IMR-90 (cell line): Measurements from ENCODE around the gene ABCG4. TPM values are rescaled to one million over a fixed set of nuclear protein-coding genes. Genes with fewer than 3 reads are reported as not detected.
"Not testable (repeated sequence)": the region's sequence is repeated elsewhere in the genome, so short reads cannot be mapped to it uniquely, and the experiment has no call there.

ENCODE experiments used
- ATAC-seq: fragments of 200-7000 bp; cut with Tn5 transposase; 2 replicates; pipeline ENCODE4 v1.9.1; 2020; ENCODE audit warnings: low read depth, mild to moderate bottlenecking, moderate library complexity
- BruUV-seq: library from RNA; stranded (reverse); fragments of 400-500 nt; replicated peaks from 2 replicates; lab custom pipeline; 2021; lab: Mats Ljungman, UMichigan
- CTCF ChIA-PET: fragments of 300-600 bp; formaldehyde crosslinking; extraction: SDS; loops from one replicate; lab custom pipeline; 2021; ENCODE audit warnings: antibody characterized with exemption; lab: Yijun Ruan, JAX
- POLR2A ChIA-PET: fragments of 300-600 bp; sonication (Branson Sonifier 250); formaldehyde crosslinking; loops from one replicate; lab custom pipeline; 2022; ENCODE audit warnings: antibody characterized with exemption; ENCODE audit not compliant: unreplicated experiment; lab: Charles Lee
- DNase-seq: peaks from one replicate; pipeline ENCODE4 v3.0.0; 2013
- H2AFZ ChIP-seq: replicated peaks from 2 replicates; pipeline ENCODE3; 2013; ENCODE audit warnings: low read length, mild to moderate bottlenecking; ENCODE audit not compliant: poor library complexity
- H2AK5ac ChIP-seq: 2 replicates; pipeline ENCODE4 v1.6.1; 2013; ENCODE audit warnings: low read depth, low read length, inconsistent platforms
- H2AK9ac ChIP-seq: replicated peaks from 2 replicates; pipeline ENCODE3; 2013; ENCODE audit warnings: mild to moderate bottlenecking, low read depth, low read length, moderate library complexity; ENCODE audit not compliant: poor library complexity
- H2BK120ac ChIP-seq: 2 replicates; pipeline ENCODE4 v1.6.1; 2013; ENCODE audit warnings: low read depth, low read length, inconsistent platforms
- H2BK15ac ChIP-seq: 3 replicates; pipeline ENCODE4 v1.6.1; 2013; ENCODE audit warnings: low read depth, low read length, inconsistent platforms
- H2BK20ac ChIP-seq: 2 replicates; pipeline ENCODE4 v1.6.1; 2013; ENCODE audit warnings: low read depth, mild to moderate bottlenecking, inconsistent platforms, low read length, moderate library complexity
- H2BK5ac ChIP-seq: 2 replicates; pipeline ENCODE4 v1.6.1; 2013; ENCODE audit warnings: mild to moderate bottlenecking, low read depth, low read length, inconsistent platforms; ENCODE audit not compliant: poor library complexity, severe bottlenecking
- H3K14ac ChIP-seq: replicated peaks from 2 replicates; pipeline ENCODE4 v1.6.1; 2013; ENCODE audit warnings: low read depth, low read length, inconsistent platforms
- H3K18ac ChIP-seq: 2 replicates; pipeline ENCODE4 v1.6.1; 2013; ENCODE audit warnings: low read depth, low read length, control low read depth
- H3K23ac ChIP-seq: 2 replicates; pipeline ENCODE4 v1.6.1; 2013; ENCODE audit warnings: low read depth, low read length, inconsistent platforms
- H3K27ac ChIP-seq: 2 replicates; pipeline ENCODE4 v1.5.1; 2013; ENCODE audit warnings: mild to moderate bottlenecking, control low read depth, low read length; ENCODE audit not compliant: insufficient read depth
- H3K27me3 ChIP-seq: 2 replicates; pipeline ENCODE4 v1.6.1; 2013; ENCODE audit warnings: low read length; ENCODE audit not compliant: control insufficient read depth, insufficient read depth
- H3K36me3 ChIP-seq: 2 replicates; pipeline ENCODE4 v1.6.1; 2013; ENCODE audit warnings: low read length, mixed read lengths; ENCODE audit not compliant: control insufficient read depth, insufficient read depth
- H3K4ac ChIP-seq: 2 replicates; pipeline ENCODE4 v1.6.1; 2013; ENCODE audit warnings: low read depth, low read length, inconsistent platforms
- H3K4me1 ChIP-seq: 2 replicates; pipeline ENCODE4 v1.6.1; 2013; ENCODE audit warnings: low read length, mixed read lengths; ENCODE audit not compliant: control insufficient read depth, insufficient read depth
- H3K4me2 ChIP-seq: 2 replicates; pipeline ENCODE4 v1.6.1; 2013; ENCODE audit warnings: low read depth, mild to moderate bottlenecking, control low read depth, low read length, moderate library complexity
- H3K4me3 ChIP-seq: 2 replicates; pipeline ENCODE4 v1.5.1; 2013; ENCODE audit warnings: low read depth, mild to moderate bottlenecking, control low read depth, low read length, moderate library complexity; ENCODE audit not compliant: insufficient read depth
- H3K56ac ChIP-seq: 2 replicates; pipeline ENCODE4 v1.6.1; 2013; ENCODE audit warnings: low read length, inconsistent platforms; ENCODE audit not compliant: insufficient read depth; ENCODE audit errors: extremely low read depth
- H3K79me1 ChIP-seq, 2 experiments: 2 replicates each; pipeline ENCODE4 v1.6.1; 2013; ENCODE audit warnings: low read length in 2 of 2, inconsistent platforms in 1 of 2, low read depth in 1 of 2
- H3K9ac ChIP-seq: 2 replicates; pipeline ENCODE4 v1.6.1; 2013; ENCODE audit warnings: low read depth, low read length, control low read depth
- H3K9me1 ChIP-seq: 2 replicates; pipeline ENCODE4 v1.6.1; 2013; ENCODE audit warnings: low read length, inconsistent platforms; ENCODE audit not compliant: insufficient read depth
- H3K9me3 ChIP-seq: 2 replicates; pipeline ENCODE4 v1.6.1; 2013; ENCODE audit warnings: low read length; ENCODE audit not compliant: control insufficient read depth, insufficient read depth
- H4K20me1 ChIP-seq: 2 replicates; pipeline ENCODE4 v1.6.1; 2013; ENCODE audit warnings: low read length, inconsistent platforms; ENCODE audit not compliant: insufficient read depth
- H4K5ac ChIP-seq: 2 replicates; pipeline ENCODE4 v1.6.1; 2013; ENCODE audit warnings: mild to moderate bottlenecking, low read depth, low read length, control low read depth
- H4K8ac ChIP-seq, 2 experiments: 2 replicates each; pipeline ENCODE4 v1.6.1; 2013; ENCODE audit warnings: low read depth in 2 of 2, low read length in 2 of 2, control low read depth in 1 of 2, inconsistent platforms in 1 of 2
- H4K91ac ChIP-seq: 2 replicates; pipeline ENCODE4 v1.6.1; 2013; ENCODE audit warnings: low read depth, low read length, inconsistent platforms; ENCODE audit not compliant: insufficient read depth
- CEBPB ChIP-seq: IDR thresholded peaks from 2 replicates; pipeline ENCODE4 v1.6.1; 2012; ENCODE audit warnings: low read depth, low read length, improper control_type of control experiment
- FOS ChIP-seq: fragments of 150-350 bp; IDR thresholded peaks from 2 replicates; pipeline ENCODE4 v1.6.1; 2016; ENCODE audit warnings: low read depth, low read length
- MAFK ChIP-seq: IDR thresholded peaks from 2 replicates; pipeline ENCODE4 v1.6.1; 2012; ENCODE audit warnings: low read depth, low read length, improper control_type of control experiment
- POLR2A ChIP-seq: IDR thresholded peaks from 2 replicates; pipeline ENCODE4 v1.6.1; 2012; ENCODE audit warnings: mild to moderate bottlenecking, low read depth, low read length
- RAD21 ChIP-seq: IDR thresholded peaks from 2 replicates; pipeline ENCODE4 v1.6.1; 2012; ENCODE audit warnings: low read length, improper control_type of control experiment
- SMC3 ChIP-seq: fragments of 150-350 bp; IDR thresholded peaks from 2 replicates; pipeline ENCODE4 v1.6.1; 2016; ENCODE audit warnings: low read depth, mild to moderate bottlenecking, antibody characterized with exemption, low read length, moderate library complexity
- WGBS, 2 experiments: methylation state at CpG; one replicate each; pipeline versions ENCODE4 v1.1.5 to v1.1.7; 2013; ENCODE audit warnings: missing lambda C conversion rate in 2 of 2; ENCODE audit not compliant: insufficient read length in 1 of 2; ENCODE audit errors: extremely low coverage in 2 of 2; 5-methylcytosine and 5-hydroxymethylcytosine counted together
- dilution Hi-C: fragments of 300-500 bp; cut with HindIII; formaldehyde crosslinking; loops from one replicate; pipeline ENCODE4 v1.14.3; 2018; ENCODE audit warnings: low sequenced_read_pairs; ENCODE audit not compliant: unreplicated experiment
- in situ Hi-C: fragments of 300-500 bp; cut with MboI; formaldehyde crosslinking; loops from 3 replicates; pipeline ENCODE4 v1.14.3; 2019; ENCODE audit warnings: low sequenced_read_pairs, inconsistent platforms, mixed read lengths
- intact Hi-C: fragments of 100-400 bp; cut with micrococcal nuclease; formaldehyde crosslinking; loops from 2 replicates; pipeline ENCODE4 v1.10.0; 2022
- polyA plus RNA-seq, 3 experiments: library from polyadenylated mRNA; depleted of rRNA; stranded (reverse); fragments of >200 nt; gene quantifications; 2 replicates each; pipeline ENCODE4 v1.2.3, GENCODE V29; 2012; ENCODE audit warnings: low replicate concordance in 1 of 3
- total RNA-seq: library from RNA; depleted of rRNA; stranded (reverse); fragments of >200 nt; gene quantifications from 2 replicates; pipeline ENCODE4 v1.2.3, GENCODE V29; 2012

ABCG4 gene
- total and polyA plus RNA-seq, 2 of the 4 experiments (the other 2 are of a cell fraction), result under 0.01 to 0.26 TPM

- ChIA-PET CTCF (interaction anchor here (0.6 kb wide), 1 partner anchor 21 kb away, joined by 6 read pairs; no protein-coding TSS in a partner anchor), POLR2A (no interaction called here)
- peaks cover 8% of the 10 kb centered on the region for H3K27me3 ChIP-seq
- H3K14ac ChIP-seq, result no peak overlapping the region
- TF ChIP-seq RAD21 (no peak), SMC3 (no peak), POLR2A (no peak), MAFK (no peak), FOS (0 out of 2 replicates have a peak, but pooled peaks have one; percentile 5), CEBPB (no peak)
- H3K79me1 ChIP-seq, result peaks cover 3 to 12% of the 10 kb centered on the region in 2 experiments; a peak in 3 of 4 replicates
- H4K8ac ChIP-seq, result no peak overlapping the region
- H2BK15ac ChIP-seq, result no peak overlapping the region
- H3K23ac ChIP-seq, result no peak overlapping the region
- no peak overlapping the region for H3K56ac ChIP-seq
- no TSS peak for BruUV-seq
- H2BK20ac ChIP-seq, result no peak overlapping the region
- H2BK5ac ChIP-seq, result no peak overlapping the region
- no peak overlapping the region for H2AK5ac ChIP-seq
- no peak overlapping the region for H2BK120ac ChIP-seq
- no peak overlapping the region for H3K9ac ChIP-seq
- DNase-seq (peak; percentile 51), ATAC-seq (peak; percentile 25; the same call in 1 of the 2 replicates)
- no peaks in the 10 kb centered on the region for H3K9me3 ChIP-seq
- peaks cover 5% of the 10 kb centered on the region; the same call in 1 of the 2 replicates for H3K9me1 ChIP-seq
- intact Hi-C loops (no loop called here), in situ Hi-C loops (no loop called here), dilution Hi-C loops (no loop called here)
- no peak overlapping the region for H3K18ac ChIP-seq
- H2AFZ ChIP-seq, result no peak overlapping the region
- peaks cover 6% of the 10 kb centered on the region for H3K4me1 ChIP-seq
- H4K5ac ChIP-seq, result no peak overlapping the region
- no peak overlapping the region; the same call in 1 of the 2 replicates for H3K4me2 ChIP-seq
- H3K4ac ChIP-seq, result no peak overlapping the region
- no peak overlapping the region for H3K4me3 ChIP-seq
- H2AK9ac ChIP-seq, result no peak overlapping the region
- H3K27ac ChIP-seq, result no peak overlapping the region
- no peak overlapping the region for H4K91ac ChIP-seq
- no peaks in the 10 kb centered on the region for H4K20me1 ChIP-seq
- WGBS, 2 experiments, result 60% methylated on average over 1 of the region's 8 CpGs; no CpG with 5 or more reads in 1 of the 2 experiments
- no peaks in the 10 kb centered on the region for H3K36me3 ChIP-seq
Measured at GRCh38 chr11:119166368-119167076, 17.7 kb downstream of the ABCG4 start.

- H3K18ac ChIP-seq, H3K56ac ChIP-seq, intact Hi-C loops, H3K36me3 ChIP-seq, H3K23ac ChIP-seq, H3K9me1 ChIP-seq, H2BK20ac ChIP-seq, H3K27me3 ChIP-seq, H3K4me1 ChIP-seq, H2AK9ac ChIP-seq, H2BK5ac ChIP-seq, H4K91ac ChIP-seq, H3K14ac ChIP-seq, H2BK15ac ChIP-seq, H2BK120ac ChIP-seq, H3K4ac ChIP-seq, H3K27ac ChIP-seq, H4K20me1 ChIP-seq, H4K8ac ChIP-seq, H3K9ac ChIP-seq, in situ Hi-C loops, H3K9me3 ChIP-seq, POLR2A ChIA-PET, DNase-seq, H3K4me2 ChIP-seq, dilution Hi-C loops, H2AK5ac ChIP-seq, H2AFZ ChIP-seq, H4K5ac ChIP-seq, H3K4me3 ChIP-seq, ATAC-seq, BruUV-seq: not testable (repeated sequence)
- CTCF ChIA-PET, result interaction anchor here (0.6 kb wide), 1 partner anchor 22 kb away, joined by 6 read pairs; no protein-coding TSS in a partner anchor
- H3K79me1 ChIP-seq, result peaks cover 3 to 12% of the 10 kb centered on the region in 2 experiments; a peak in 3 of 4 replicates
- WGBS, 2 experiments, result 80% methylated on average over 5 of the region's 10 CpGs; no CpG with 5 or more reads in 1 of the 2 experiments
Measured at GRCh38 chr11:119167077-119167458, 18.2 kb downstream of the ABCG4 start.
